ENCODE measurements around the gene CELF1.

CELF1 gene

DNA sequence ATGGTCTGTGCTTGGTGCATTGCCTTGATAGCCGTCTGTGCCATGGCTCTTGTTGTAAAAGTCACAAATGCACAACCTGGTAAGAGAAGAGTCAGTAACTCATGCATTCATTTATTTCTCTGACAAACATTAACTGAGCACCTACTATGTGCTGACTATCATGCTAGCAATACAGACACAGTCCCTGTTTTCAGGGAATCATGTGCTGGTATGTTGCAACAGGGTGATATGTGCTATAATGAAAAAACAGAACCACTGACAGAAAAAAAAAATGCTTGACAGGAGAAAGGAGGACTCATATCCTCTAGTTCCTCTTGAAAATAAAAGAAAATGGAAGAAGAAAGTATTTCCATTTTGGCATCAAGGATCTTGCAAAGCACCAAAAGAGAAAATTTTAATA is 69.5 kb downstream of the CELF1 start:
- H3K9ac ChIP-seq (ENCODE audit: low read length): no peak overlapping the region
- no peak overlapping the region for H3K4me3 ChIP-seq (ENCODE audit: insufficient read depth, low read length, poor library complexity, severe bottlenecking)
- peaks cover 5% of the 10 kb centered on the region; the same call in 1 of the 2 replicates for H4K20me1 ChIP-seq (ENCODE audit: low read depth, low read length)
- H3F3A ChIP-seq (ENCODE audit: insufficient read depth): peaks cover 7% of the 10 kb centered on the region; the same call in 1 of the 2 replicates
- H3K27ac ChIP-seq (ENCODE audit: low read depth, low read length): no peak overlapping the region
- H2AFZ ChIP-seq (ENCODE audit: low read depth, low read length, severe bottlenecking): no peak overlapping the region
- TF ChIP-seq, protein P1, sequence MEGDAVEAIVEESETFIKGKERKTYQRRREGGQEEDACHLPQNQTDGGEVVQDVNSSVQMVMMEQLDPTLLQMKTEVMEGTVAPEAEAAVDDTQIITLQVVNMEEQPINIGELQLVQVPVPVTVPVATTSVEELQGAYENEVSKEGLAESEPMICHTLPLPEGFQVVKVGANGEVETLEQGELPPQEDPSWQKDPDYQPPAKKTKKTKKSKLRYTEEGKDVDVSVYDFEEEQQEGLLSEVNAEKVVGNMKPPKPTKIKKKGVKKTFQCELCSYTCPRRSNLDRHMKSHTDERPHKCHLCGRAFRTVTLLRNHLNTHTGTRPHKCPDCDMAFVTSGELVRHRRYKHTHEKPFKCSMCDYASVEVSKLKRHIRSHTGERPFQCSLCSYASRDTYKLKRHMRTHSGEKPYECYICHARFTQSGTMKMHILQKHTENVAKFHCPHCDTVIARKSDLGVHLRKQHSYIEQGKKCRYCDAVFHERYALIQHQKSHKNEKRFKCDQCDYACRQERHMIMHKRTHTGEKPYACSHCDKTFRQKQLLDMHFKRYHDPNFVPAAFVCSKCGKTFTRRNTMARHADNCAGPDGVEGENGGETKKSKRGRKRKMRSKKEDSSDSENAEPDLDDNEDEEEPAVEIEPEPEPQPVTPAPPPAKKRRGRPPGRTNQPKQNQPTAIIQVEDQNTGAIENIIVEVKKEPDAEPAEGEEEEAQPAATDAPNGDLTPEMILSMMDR (IDR thresholded peaks at IDR 0.05; ENCODE audit: insufficient read depth, low read length, poor library complexity, severe bottlenecking): no peak
- no peak for TF ChIP-seq EZH2phosphoT487 (conservative IDR thresholded peaks at IDR 0.05; ENCODE audit: low read length)
- no peaks in the 10 kb centered on the region for H3K9me2 ChIP-seq (replicated peaks; ENCODE audit: insufficient read depth, low read length)
- no peaks in the 10 kb centered on the region for H3K27me3 ChIP-seq (ENCODE audit: low read length)
- H3K79me2 ChIP-seq (ENCODE audit: insufficient read depth, low read length): no peaks in the 10 kb centered on the region
- H3K4me2 ChIP-seq (ENCODE audit: low read depth, low read length, poor library complexity, severe bottlenecking): no peak overlapping the region
- H3K36me3 ChIP-seq (ENCODE audit: low read length): peaks cover 62% of the 10 kb centered on the region
- H3K9me3 ChIP-seq (ENCODE audit: insufficient read depth, low read length): no peaks in the 10 kb centered on the region

DNA sequence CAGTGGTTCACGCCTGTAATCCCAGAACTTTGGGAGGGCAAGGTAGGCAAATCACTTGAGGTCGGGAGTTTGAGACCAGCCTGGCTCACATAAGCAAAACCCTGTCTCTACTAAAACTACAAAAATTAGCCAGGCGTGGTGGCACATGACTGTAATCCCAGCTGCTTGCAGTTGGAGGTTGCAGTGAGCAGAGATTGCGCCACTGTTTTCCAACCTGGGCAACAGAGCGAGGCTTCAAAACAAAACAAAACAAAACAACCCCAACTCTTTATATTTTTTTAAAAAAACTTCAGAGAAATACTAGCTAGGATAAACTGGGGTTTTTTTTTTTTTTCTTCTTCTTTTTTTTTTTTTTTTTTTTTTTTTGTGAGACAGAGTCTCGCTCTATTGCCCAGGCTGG is 72.2 kb downstream of the CELF1 start:
- Histone ChIP-seq H3K4me3 (ENCODE audit: insufficient read depth, low read length, poor library complexity, severe bottlenecking) (no peak overlapping the region), H4K20me1 (ENCODE audit: low read depth, low read length) (no peaks in the 10 kb centered on the region), H3K79me2 (ENCODE audit: insufficient read depth, low read length) (no peaks in the 10 kb centered on the region), H3F3A (ENCODE audit: insufficient read depth) (no peaks in the 10 kb centered on the region), H2AFZ (ENCODE audit: low read depth, low read length, severe bottlenecking) (no peak overlapping the region), H3K27ac (ENCODE audit: low read depth, low read length) (no peak overlapping the region), H3K27me3 (ENCODE audit: low read length) (no peaks in the 10 kb centered on the region), H3K9me2 (replicated peaks; ENCODE audit: insufficient read depth, low read length) (no peaks in the 10 kb centered on the region), H3K9me3 (ENCODE audit: insufficient read depth, low read length) (no peaks in the 10 kb centered on the region), H3K4me2 (ENCODE audit: low read depth, low read length, poor library complexity, severe bottlenecking) (no peak overlapping the region), H3K36me3 (ENCODE audit: low read length) (peaks cover 62% of the 10 kb centered on the region), H3K9ac (ENCODE audit: low read length) (no peak overlapping the region)
- TF ChIP-seq, protein P1 (IDR thresholded peaks at IDR 0.05; ENCODE audit: insufficient read depth, low read length, poor library complexity, severe bottlenecking): no peak
- no peak for TF ChIP-seq EZH2phosphoT487 (conservative IDR thresholded peaks at IDR 0.05; ENCODE audit: low read length)

DNA sequence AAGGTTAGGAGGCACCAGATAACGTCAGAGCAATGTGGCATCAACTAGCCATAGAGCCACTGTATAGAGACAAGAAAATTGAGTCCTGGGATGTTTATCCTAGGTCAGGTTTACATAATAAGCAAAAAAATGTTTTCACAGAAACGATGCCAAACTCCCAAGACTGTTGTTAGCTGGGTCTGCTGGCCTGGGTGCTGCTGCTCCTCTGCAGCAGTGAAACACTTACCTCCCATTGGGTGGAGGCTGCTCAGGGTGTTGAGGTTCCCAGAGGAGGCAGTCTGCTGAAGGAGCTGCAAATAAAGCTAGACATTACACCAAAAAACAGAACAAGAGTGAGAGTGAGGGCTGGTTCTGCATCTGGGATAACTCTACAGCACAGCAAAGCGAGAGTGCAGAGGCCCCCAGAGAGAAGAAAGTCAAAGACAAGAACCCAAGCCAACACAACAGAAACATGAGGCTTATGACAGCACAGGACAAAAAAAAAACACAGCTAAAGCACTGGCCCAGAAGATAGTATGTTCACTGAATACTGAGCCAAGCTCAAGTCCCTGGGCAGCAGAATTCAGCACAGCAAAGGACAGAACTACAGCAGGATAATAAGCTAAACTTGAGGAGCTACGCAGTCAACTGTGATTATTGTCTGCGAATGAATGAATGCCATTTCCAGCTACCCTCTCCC is 74.1 kb downstream of the CELF1 start:
- H3K9ac ChIP-seq (ENCODE audit: low read length): no peak overlapping the region
- H3K4me3 ChIP-seq (ENCODE audit: insufficient read depth, low read length, poor library complexity, severe bottlenecking): no peak overlapping the region
- H3K27ac ChIP-seq (ENCODE audit: low read depth, low read length): no peak overlapping the region
- H3K36me3 ChIP-seq (ENCODE audit: low read length): peaks cover 58% of the 10 kb centered on the region
- H3K4me2 ChIP-seq (ENCODE audit: low read depth, low read length, poor library complexity, severe bottlenecking): no peak overlapping the region
- H3K9me3 ChIP-seq (ENCODE audit: insufficient read depth, low read length): no peaks in the 10 kb centered on the region
- no peaks in the 10 kb centered on the region for H3K9me2 ChIP-seq (replicated peaks; ENCODE audit: insufficient read depth, low read length)
- TF ChIP-seq, protein P1 (IDR thresholded peaks at IDR 0.05; ENCODE audit: insufficient read depth, low read length, poor library complexity, severe bottlenecking): no peak
- no peak for TF ChIP-seq EZH2phosphoT487 (conservative IDR thresholded peaks at IDR 0.05; ENCODE audit: low read length)
- no peaks in the 10 kb centered on the region for H3K79me2 ChIP-seq (ENCODE audit: insufficient read depth, low read length)
- no peaks in the 10 kb centered on the region for H4K20me1 ChIP-seq (ENCODE audit: low read depth, low read length)
- H2AFZ ChIP-seq (ENCODE audit: low read depth, low read length, severe bottlenecking): no peak overlapping the region
- H3K27me3 ChIP-seq (ENCODE audit: low read length): no peaks in the 10 kb centered on the region
- H3F3A ChIP-seq (ENCODE audit: insufficient read depth): no peaks in the 10 kb centered on the region
